HepG2 (cell line): ENCODE measurements around the gene ACAP3. TPM values are rescaled to one million over a fixed set of nuclear protein-coding genes. Genes with fewer than 3 reads are reported as not detected.

Experiments
- CENPT ChIP-seq: sonication (generic); formaldehyde crosslinking; IDR thresholded peaks from 2 replicates; pipeline ENCODE4 v1.8.0; 2022; ENCODE audit warnings: low read depth, mild to moderate bottlenecking, moderate library complexity, missing genetic modification reagents
- CHD4 ChIP-seq: fragments of 200-600 bp; sonication (generic); IDR thresholded peaks from 2 replicates; pipeline ENCODE4 v1.7.0; 2017; ENCODE audit warnings: mild to moderate bottlenecking, low read length, borderline replicate concordance
- CSRNP2 ChIP-seq: sonication (generic); formaldehyde crosslinking; conservative IDR thresholded peaks from 2 replicates; pipeline ENCODE4 v1.8.0; 2022; ENCODE audit warnings: low read depth, missing genetic modification reagents
- ETV6 ChIP-seq: sonication (generic); formaldehyde crosslinking; conservative IDR thresholded peaks from 2 replicates; pipeline ENCODE4 v1.4.0; 2020; ENCODE audit warnings: missing genetic modification reagents
- FOSL1 ChIP-seq: sonication (generic); formaldehyde crosslinking; IDR thresholded peaks from 2 replicates; pipeline ENCODE4 v1.9.0; 2021; ENCODE audit warnings: missing genetic modification reagents, borderline replicate concordance
- LBX2 ChIP-seq: sonication (generic); formaldehyde crosslinking; IDR thresholded peaks from 2 replicates; pipeline ENCODE4 v1.5.0; 2020; ENCODE audit warnings: missing genetic modification reagents, mild to moderate bottlenecking, borderline replicate concordance
- MBNL3 ChIP-seq: fragments of 250-450 bp; sonication (Bioruptor Pico); conservative IDR thresholded peaks from 2 replicates; pipeline ENCODE4 v1.8.0; 2022; ENCODE audit warnings: mild to moderate bottlenecking, inconsistent platforms
- PHF8 ChIP-seq: sonication (generic); formaldehyde crosslinking; IDR thresholded peaks from 2 replicates; pipeline ENCODE4 v1.5.0; 2020; ENCODE audit warnings: missing genetic modification reagents
- SKI ChIP-seq: fragments of 450-650 bp; IDR thresholded peaks from one replicate; pipeline ENCODE4 v1.6.1; 2018; ENCODE audit warnings: mild to moderate bottlenecking; ENCODE audit not compliant: partially characterized antibody
- THAP9 ChIP-seq: sonication (generic); formaldehyde crosslinking; IDR thresholded peaks from 2 replicates; pipeline ENCODE4; 2020; ENCODE audit warnings: missing genetic modification reagents, mild to moderate bottlenecking, borderline replicate concordance
- XBP1 ChIP-seq: sonication (generic); formaldehyde crosslinking; IDR thresholded peaks from 2 replicates; pipeline ENCODE4 v1.5.0; 2020; ENCODE audit warnings: missing genetic modification reagents
- ZBTB25 ChIP-seq: IDR thresholded peaks from 2 replicates; pipeline ENCODE4 v1.6.1; 2018; ENCODE audit warnings: missing genetic modification reagents
- ZFP36L1 ChIP-seq: sonication (generic); formaldehyde crosslinking; IDR thresholded peaks from 2 replicates; pipeline ENCODE4 v1.8.0; 2022; ENCODE audit warnings: mild to moderate bottlenecking, missing genetic modification reagents, moderate library complexity
- ZNF207 ChIP-seq: fragments of 450-650 bp; IDR thresholded peaks from 2 replicates; pipeline ENCODE4 v1.6.1; 2016; ENCODE audit warnings: antibody characterized with exemption, borderline replicate concordance
- ZNF790 ChIP-seq: sonication (generic); formaldehyde crosslinking; IDR thresholded peaks from 2 replicates; pipeline ENCODE4 v1.8.0; 2022; ENCODE audit warnings: missing genetic modification reagents, mild to moderate bottlenecking, borderline replicate concordance
- ZNF850 ChIP-seq: sonication (generic); formaldehyde crosslinking; conservative IDR thresholded peaks from 2 replicates; pipeline ENCODE4 v1.9.0; 2021; ENCODE audit warnings: mild to moderate bottlenecking, missing genetic modification reagents
- ZNF891 ChIP-seq: sonication (generic); formaldehyde crosslinking; IDR thresholded peaks from 2 replicates; pipeline ENCODE4 v1.5.0; 2020; ENCODE audit warnings: mild to moderate bottlenecking, missing genetic modification reagents
- polyA plus RNA-seq, 8 experiments: library from polyadenylated mRNA; depleted of rRNA in 3 of 8; stranded (reverse) in 7 of 8; unstranded in 1 of 8; fragments of >200 nt; fragmentation: Illumina TruSeq in 4 of 8; extraction: Trizol in 4 of 8; gene quantifications; 2 replicates each; pipeline versions ENCODE4 v1.2.1 to v1.2.3, GENCODE V29; 2011 to 2016; ENCODE audit warnings: low read depth in 4 of 8, missing spikeins in 1 of 8, mixed read lengths in 1 of 8; ENCODE audit not compliant: insufficient read depth in 1 of 8
- total RNA-seq, 5 experiments: library from RNA; depleted of rRNA; stranded (reverse); fragments of >200 nt; fragmentation: Illumina TruSeq; extraction: Trizol; gene quantifications; 2 replicates each; pipeline ENCODE4 v1.2.3, GENCODE V29; 2016; ENCODE audit warnings: low read depth in 1 of 5
- TF ChIP-seq, protein P1 (sequence below): sonication (generic); formaldehyde crosslinking; IDR thresholded peaks from 2 replicates; pipeline ENCODE4 v1.4.0; 2020; ENCODE audit warnings: mild to moderate bottlenecking, missing genetic modification reagents

The ACAP3 gene
- total and polyA plus RNA-seq, 2 of the 13 experiments (the other 11 are each of a cell fraction or from before 2014, with no cell fraction given) = 29.4 to 50.8 TPM

GRCh38 chr1:1291548-1292441 lies 15.9 kb downstream of the ACAP3 start (continued):
- TF ChIP-seq CSRNP2 (CRISPR knock-in tag) (no peak), PHF8 (CRISPR knock-in tag) (no peak), ZNF891 (CRISPR knock-in tag) (0 out of 2 replicates have a peak, but pooled peaks have one; percentile 21), ZBTB25 (CRISPR knock-in tag) (no peak), ZFP36L1 (CRISPR knock-in tag) (no peak), ZNF850 (no peak), MBNL3 (no peak), CENPT (CRISPR knock-in tag) (peak; percentile 54; the same call in 1 of the 2 replicates), ZNF207 (no peak), XBP1 (no peak), CHD4 (no peak), ZNF790 (CRISPR knock-in tag) (no peak), THAP9 (CRISPR knock-in tag) (no peak), FOSL1 (CRISPR knock-in tag) (no peak), ETV6 (CRISPR knock-in tag) (no peak), SKI (no peak), LBX2 (CRISPR knock-in tag) (no peak)
- TF ChIP-seq, protein P1, sequence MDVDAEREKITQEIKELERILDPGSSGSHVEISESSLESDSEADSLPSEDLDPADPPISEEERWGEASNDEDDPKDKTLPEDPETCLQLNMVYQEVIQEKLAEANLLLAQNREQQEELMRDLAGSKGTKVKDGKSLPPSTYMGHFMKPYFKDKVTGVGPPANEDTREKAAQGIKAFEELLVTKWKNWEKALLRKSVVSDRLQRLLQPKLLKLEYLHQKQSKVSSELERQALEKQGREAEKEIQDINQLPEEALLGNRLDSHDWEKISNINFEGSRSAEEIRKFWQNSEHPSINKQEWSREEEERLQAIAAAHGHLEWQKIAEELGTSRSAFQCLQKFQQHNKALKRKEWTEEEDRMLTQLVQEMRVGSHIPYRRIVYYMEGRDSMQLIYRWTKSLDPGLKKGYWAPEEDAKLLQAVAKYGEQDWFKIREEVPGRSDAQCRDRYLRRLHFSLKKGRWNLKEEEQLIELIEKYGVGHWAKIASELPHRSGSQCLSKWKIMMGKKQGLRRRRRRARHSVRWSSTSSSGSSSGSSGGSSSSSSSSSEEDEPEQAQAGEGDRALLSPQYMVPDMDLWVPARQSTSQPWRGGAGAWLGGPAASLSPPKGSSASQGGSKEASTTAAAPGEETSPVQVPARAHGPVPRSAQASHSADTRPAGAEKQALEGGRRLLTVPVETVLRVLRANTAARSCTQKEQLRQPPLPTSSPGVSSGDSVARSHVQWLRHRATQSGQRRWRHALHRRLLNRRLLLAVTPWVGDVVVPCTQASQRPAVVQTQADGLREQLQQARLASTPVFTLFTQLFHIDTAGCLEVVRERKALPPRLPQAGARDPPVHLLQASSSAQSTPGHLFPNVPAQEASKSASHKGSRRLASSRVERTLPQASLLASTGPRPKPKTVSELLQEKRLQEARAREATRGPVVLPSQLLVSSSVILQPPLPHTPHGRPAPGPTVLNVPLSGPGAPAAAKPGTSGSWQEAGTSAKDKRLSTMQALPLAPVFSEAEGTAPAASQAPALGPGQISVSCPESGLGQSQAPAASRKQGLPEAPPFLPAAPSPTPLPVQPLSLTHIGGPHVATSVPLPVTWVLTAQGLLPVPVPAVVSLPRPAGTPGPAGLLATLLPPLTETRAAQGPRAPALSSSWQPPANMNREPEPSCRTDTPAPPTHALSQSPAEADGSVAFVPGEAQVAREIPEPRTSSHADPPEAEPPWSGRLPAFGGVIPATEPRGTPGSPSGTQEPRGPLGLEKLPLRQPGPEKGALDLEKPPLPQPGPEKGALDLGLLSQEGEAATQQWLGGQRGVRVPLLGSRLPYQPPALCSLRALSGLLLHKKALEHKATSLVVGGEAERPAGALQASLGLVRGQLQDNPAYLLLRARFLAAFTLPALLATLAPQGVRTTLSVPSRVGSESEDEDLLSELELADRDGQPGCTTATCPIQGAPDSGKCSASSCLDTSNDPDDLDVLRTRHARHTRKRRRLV (CRISPR knock-in tag) = no peak
